ENCODE results near the gene CDH23. TPM values are rescaled to one million over a fixed set of nuclear protein-coding genes. Genes with fewer than 3 reads are reported as not detected.

CDH23 gene
- total RNA-seq, 4 donors from 2014 or later: 2.9 to 16.1 (median 5.9) TPM

- intact Hi-C loops (cut with DNase I; ENCODE audit: low total_unique reads) (loop anchor here (10.0 kb wide), 1 partner anchor 56 kb away; no protein-coding TSS in a partner anchor), in situ Hi-C loops (cut with MboI; ENCODE audit: low pct_ligation_motif_present in 1 of 4, low pct_unique_long_range_greater_than_20kb in 1 of 4, low sequenced_read_pairs in 3 of 4) (no loop called here)
- DNase-seq: no peak
- Histone ChIP-seq H3K27me3 (no peaks in the 10 kb centered on the region), H3K27ac (peak overlapping the region; percentile 35 to 73 (median 67)), H3K4me3 (no peak overlapping the region), H3K36me3 (no peaks in the 10 kb centered on the region), H3K4me1 (peaks cover 26 to 73% (median 53%) of the 10 kb centered on the region in 4 donors), H3K9me3 (no peaks in the 10 kb centered on the region)
- TF ChIP-seq, protein P1, sequence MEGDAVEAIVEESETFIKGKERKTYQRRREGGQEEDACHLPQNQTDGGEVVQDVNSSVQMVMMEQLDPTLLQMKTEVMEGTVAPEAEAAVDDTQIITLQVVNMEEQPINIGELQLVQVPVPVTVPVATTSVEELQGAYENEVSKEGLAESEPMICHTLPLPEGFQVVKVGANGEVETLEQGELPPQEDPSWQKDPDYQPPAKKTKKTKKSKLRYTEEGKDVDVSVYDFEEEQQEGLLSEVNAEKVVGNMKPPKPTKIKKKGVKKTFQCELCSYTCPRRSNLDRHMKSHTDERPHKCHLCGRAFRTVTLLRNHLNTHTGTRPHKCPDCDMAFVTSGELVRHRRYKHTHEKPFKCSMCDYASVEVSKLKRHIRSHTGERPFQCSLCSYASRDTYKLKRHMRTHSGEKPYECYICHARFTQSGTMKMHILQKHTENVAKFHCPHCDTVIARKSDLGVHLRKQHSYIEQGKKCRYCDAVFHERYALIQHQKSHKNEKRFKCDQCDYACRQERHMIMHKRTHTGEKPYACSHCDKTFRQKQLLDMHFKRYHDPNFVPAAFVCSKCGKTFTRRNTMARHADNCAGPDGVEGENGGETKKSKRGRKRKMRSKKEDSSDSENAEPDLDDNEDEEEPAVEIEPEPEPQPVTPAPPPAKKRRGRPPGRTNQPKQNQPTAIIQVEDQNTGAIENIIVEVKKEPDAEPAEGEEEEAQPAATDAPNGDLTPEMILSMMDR (IDR thresholded peaks at IDR 0.05): no peak
- no peak for TF ChIP-seq POLR2A (IDR thresholded peaks at IDR 0.05)
- 61 to 88% methylated on average over 7 to 14 of the region's 14 CpGs for WGBS, 2 donors (ENCODE audit: low coverage in 1 of 2)
Measured at GRCh38 chr10:71838264-71839211, 441.8 kb downstream of the CDH23 start.

DNA sequence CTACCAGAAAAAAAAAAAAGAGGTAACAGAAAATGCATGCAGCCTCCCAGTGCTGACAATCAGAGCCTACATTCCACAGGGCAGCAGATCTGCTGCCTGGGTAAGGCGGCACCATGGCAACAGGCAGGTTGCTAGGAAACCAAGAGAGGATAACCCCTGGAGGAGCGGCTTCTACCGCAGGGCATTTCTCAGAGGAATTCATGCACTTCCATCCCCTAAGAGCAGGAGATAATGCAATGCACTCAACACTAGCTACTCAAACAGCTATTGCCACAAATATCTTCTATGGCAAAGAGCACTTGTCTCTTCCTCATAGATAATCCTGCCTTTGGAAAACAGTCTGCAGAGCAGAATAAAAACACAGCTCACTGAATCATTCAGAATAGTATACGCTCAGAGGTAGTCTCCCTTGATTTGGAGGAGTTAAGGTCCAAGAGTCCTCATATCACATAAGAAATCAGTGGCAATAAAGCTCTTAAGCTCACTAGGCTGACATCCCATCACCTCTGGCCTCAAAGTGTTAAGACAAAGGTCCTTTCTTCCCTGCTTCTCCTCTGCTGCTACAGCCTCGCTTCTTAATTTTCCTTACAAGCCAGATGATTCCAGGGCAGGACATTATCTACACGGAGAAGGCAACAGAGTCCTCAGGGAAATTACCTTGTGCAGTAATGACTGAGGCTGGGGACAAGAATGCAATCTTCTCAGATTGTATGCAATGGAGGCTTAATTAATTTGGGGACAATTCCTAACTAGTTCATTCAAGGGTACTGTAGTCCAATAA lies 443.6 kb downstream of the CDH23 start:
- Histone ChIP-seq H3K36me3 (no peaks in the 10 kb centered on the region), H3K9me3 (no peaks in the 10 kb centered on the region), H3K27ac (peak overlapping the region; percentile 22 to 63 (median 32)), H3K4me1 (peaks cover 30 to 73% (median 53%) of the 10 kb centered on the region in 4 donors), H3K4me3 (no peak overlapping the region), H3K27me3 (no peaks in the 10 kb centered on the region)
- in situ Hi-C loops (cut with MboI; ENCODE audit: low pct_ligation_motif_present in 1 of 4, low pct_unique_long_range_greater_than_20kb in 1 of 4, low sequenced_read_pairs in 3 of 4): no loop called here
- TF ChIP-seq POLR2AphosphoS5 (IDR thresholded peaks at IDR 0.05): no peak
- TF ChIP-seq POLR2A (IDR thresholded peaks at IDR 0.05): no peak
- no peak for TF ChIP-seq EP300 (IDR thresholded peaks at IDR 0.05; ENCODE audit: low read depth)
- TF ChIP-seq, protein P1 (IDR thresholded peaks at IDR 0.05): no peak
- intact Hi-C loops (cut with DNase I; ENCODE audit: low total_unique reads): no loop called here
- WGBS, 2 donors (ENCODE audit: low coverage in 1 of 2): 19 to 22% methylated on average over 3 to 6 of the region's 6 CpGs
- DNase-seq: peak; percentile 66

- H3K27ac ChIP-seq: peak overlapping the region in 3 of 4 donors; percentile 22 to 35 (median 28)
- no peak overlapping the region for H3K4me3 ChIP-seq
- no peaks in the 10 kb centered on the region for H3K27me3 ChIP-seq
- WGBS, 2 donors (ENCODE audit: low coverage in 1 of 2): 50 to 80% methylated on average over 2 to 4 of the region's 4 CpGs
- in situ Hi-C loops (cut with MboI; ENCODE audit: low pct_ligation_motif_present in 1 of 4, low pct_unique_long_range_greater_than_20kb in 1 of 4, low sequenced_read_pairs in 3 of 4): no loop called here
- intact Hi-C loops (cut with DNase I; ENCODE audit: low total_unique reads): no loop called here
- H3K36me3 ChIP-seq: no peaks in the 10 kb centered on the region
- H3K4me1 ChIP-seq: peaks cover 30 to 73% (median 51%) of the 10 kb centered on the region in 4 donors
- TF ChIP-seq, protein P1 (IDR thresholded peaks at IDR 0.05): no peak
- TF ChIP-seq POLR2A (IDR thresholded peaks at IDR 0.05): no peak
- TF ChIP-seq EP300 (IDR thresholded peaks at IDR 0.05; ENCODE audit: low read depth): no peak
- no peak for TF ChIP-seq POLR2AphosphoS5 (IDR thresholded peaks at IDR 0.05)
- DNase-seq: no peak
- H3K9me3 ChIP-seq: no peaks in the 10 kb centered on the region
Measured at GRCh38 chr10:71840958-71841335, 444.2 kb downstream of the CDH23 start.

- H3K4me1 ChIP-seq: peaks cover 20 to 66% (median 37%) of the 10 kb centered on the region in 4 donors
- H3K27ac ChIP-seq: no peak overlapping the region
- intact Hi-C loops (cut with DNase I; ENCODE audit: low total_unique reads): no loop called here
Measured at GRCh38 chr10:71842422-71842821, 445.7 kb downstream of the CDH23 start.

More at GRCh38 chr10:71842422-71842821, 445.7 kb downstream of the CDH23 start:
- no peaks in the 10 kb centered on the region for H3K9me3 ChIP-seq
- H3K4me3 ChIP-seq: no peak overlapping the region
- DNase-seq: no peak
- no peaks in the 10 kb centered on the region for H3K27me3 ChIP-seq
- TF ChIP-seq, protein P1 (IDR thresholded peaks at IDR 0.05): no peak
- no peaks in the 10 kb centered on the region for H3K36me3 ChIP-seq
- in situ Hi-C loops (cut with MboI; ENCODE audit: low pct_ligation_motif_present in 1 of 4, low pct_unique_long_range_greater_than_20kb in 1 of 4, low sequenced_read_pairs in 3 of 4): no loop called here
- WGBS, 2 donors (ENCODE audit: low coverage in 1 of 2): 47 to 50% methylated on average over 2 of the region's 2 CpGs

Measured in transverse colon (tissue), 4 donors.